NCI-H524 treated with DMSO at 0.1 percent for 48 hours (cell line): ENCODE results near the gene LRRC8C.

ENCODE experiments used
- DNase-seq: peaks from one replicate; lab custom pipeline; 2025; lab: John Stamatoyannopoulos, UW

Gene LRRC8C

GRCh38 chr1:89671775-89672488 lies 39.0 kb downstream of the LRRC8C start:
- no peak for DNase-seq

- no peak for DNase-seq
Observed at GRCh38 chr1:89672489-89673183, 39.7 kb downstream of the LRRC8C start.

- no peak for DNase-seq
Observed at GRCh38 chr1:89673251-89673650, 40.3 kb downstream of the LRRC8C start.

GRCh38 chr1:89675677-89676076 lies 42.8 kb downstream of the LRRC8C start:
- no peak for DNase-seq

- no peak for DNase-seq
Observed at GRCh38 chr1:89681045-89681729, 48.3 kb downstream of the LRRC8C start.

- DNase-seq, result no peak
Observed at GRCh38 chr1:89682611-89683010, 49.7 kb downstream of the LRRC8C start.

- no peak for DNase-seq
Observed at GRCh38 chr1:89685461-89685860, 52.5 kb downstream of the LRRC8C start.

GRCh38 chr1:89686520-89686919 lies 53.6 kb downstream of the LRRC8C start:
- DNase-seq, result no peak

- DNase-seq, result no peak
Observed at GRCh38 chr1:89687254-89687653, 54.3 kb downstream of the LRRC8C start.

- DNase-seq, result no peak
Observed at GRCh38 chr1:89688607-89689006, 55.7 kb downstream of the LRRC8C start.

- no peak for DNase-seq
Observed at GRCh38 chr1:89689234-89689633, 56.3 kb downstream of the LRRC8C start.

GRCh38 chr1:89690595-89690994 lies 57.7 kb downstream of the LRRC8C start:
- no peak for DNase-seq

GRCh38 chr1:89692601-89693521 lies 59.9 kb downstream of the LRRC8C start:
- DNase-seq, result no peak

GRCh38 chr1:89695847-89696246 lies 62.9 kb downstream of the LRRC8C start:
- DNase-seq, result no peak

GRCh38 chr1:89697383-89697782 lies 64.5 kb downstream of the LRRC8C start:
- no peak for DNase-seq

GRCh38 chr1:89698020-89698560 lies 65.2 kb downstream of the LRRC8C start:
- DNase-seq, result no peak

GRCh38 chr1:89698624-89699023 lies 65.7 kb downstream of the LRRC8C start:
- DNase-seq, result no peak

- DNase-seq, result no peak
Observed at GRCh38 chr1:89699451-89699986, 66.6 kb downstream of the LRRC8C start.

- no peak for DNase-seq
Observed at GRCh38 chr1:89701746-89702241, 68.9 kb downstream of the LRRC8C start.

- no peak for DNase-seq
Observed at GRCh38 chr1:89702520-89703045, 69.7 kb downstream of the LRRC8C start.

GRCh38 chr1:89703469-89703868 lies 70.5 kb downstream of the LRRC8C start:
- DNase-seq, result no peak
